NCI-H1048 (cell line): ENCODE measurements around the gene RBMX.
"Not testable (repeated sequence)": the region's sequence is repeated elsewhere in the genome, so short reads cannot be mapped to it uniquely, and the experiment has no call there.

ENCODE experiments used
- DNase-seq: peaks from one replicate; lab custom pipeline; 2025; lab: John Stamatoyannopoulos, UW

RBMX gene

GRCh38 chrX:136878423-136878822, 2.1 kb downstream of the RBMX start:
- DNase-seq = no peak

DNA sequence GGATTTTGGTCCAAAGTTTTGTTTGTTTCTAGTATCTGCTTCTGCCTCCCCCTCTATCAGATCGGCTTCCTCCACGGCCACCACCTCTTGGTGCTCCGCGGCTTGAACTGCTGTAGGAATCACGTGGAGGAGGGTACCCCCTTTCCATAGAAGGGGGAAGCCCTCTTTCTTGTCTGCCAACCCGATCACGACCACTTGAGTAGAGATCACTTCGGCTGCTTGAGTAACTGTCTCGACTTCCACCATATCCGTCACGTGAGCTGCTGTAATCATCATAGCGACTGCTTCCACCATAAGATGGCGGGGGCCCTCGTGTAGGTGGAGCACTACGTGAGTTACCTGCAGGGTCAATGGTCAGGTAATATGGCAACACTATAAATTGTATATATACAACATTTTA, 6.4 kb downstream of the RBMX start:
- DNase-seq = not testable (repeated sequence)

- not testable (repeated sequence) for DNase-seq
Observed at GRCh38 chrX:136873210-136873609, 7.3 kb downstream of the RBMX start.

GRCh38 chrX:136872091-136872700, 8.3 kb downstream of the RBMX start:
- DNase-seq = no peak

DNA sequence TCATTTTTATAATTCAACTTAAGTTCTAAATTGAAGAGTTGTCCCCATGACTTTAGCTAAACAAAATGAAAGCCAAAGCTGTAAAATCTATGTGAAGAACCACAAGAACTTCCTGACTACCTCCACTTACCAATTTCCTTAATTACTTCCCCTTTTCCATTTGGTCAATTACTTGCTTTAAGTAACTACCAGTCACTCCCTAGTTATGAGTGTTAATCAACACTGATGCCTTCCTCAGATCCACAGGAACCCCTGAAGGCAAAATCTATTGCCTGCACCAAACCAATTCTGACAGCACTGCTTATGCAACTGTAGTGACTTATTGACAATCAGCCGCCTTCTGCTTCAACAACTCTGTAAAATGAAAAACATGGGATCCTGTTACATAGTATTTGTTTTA, 10.5 kb downstream of the RBMX start:
- no peak for DNase-seq

DNA sequence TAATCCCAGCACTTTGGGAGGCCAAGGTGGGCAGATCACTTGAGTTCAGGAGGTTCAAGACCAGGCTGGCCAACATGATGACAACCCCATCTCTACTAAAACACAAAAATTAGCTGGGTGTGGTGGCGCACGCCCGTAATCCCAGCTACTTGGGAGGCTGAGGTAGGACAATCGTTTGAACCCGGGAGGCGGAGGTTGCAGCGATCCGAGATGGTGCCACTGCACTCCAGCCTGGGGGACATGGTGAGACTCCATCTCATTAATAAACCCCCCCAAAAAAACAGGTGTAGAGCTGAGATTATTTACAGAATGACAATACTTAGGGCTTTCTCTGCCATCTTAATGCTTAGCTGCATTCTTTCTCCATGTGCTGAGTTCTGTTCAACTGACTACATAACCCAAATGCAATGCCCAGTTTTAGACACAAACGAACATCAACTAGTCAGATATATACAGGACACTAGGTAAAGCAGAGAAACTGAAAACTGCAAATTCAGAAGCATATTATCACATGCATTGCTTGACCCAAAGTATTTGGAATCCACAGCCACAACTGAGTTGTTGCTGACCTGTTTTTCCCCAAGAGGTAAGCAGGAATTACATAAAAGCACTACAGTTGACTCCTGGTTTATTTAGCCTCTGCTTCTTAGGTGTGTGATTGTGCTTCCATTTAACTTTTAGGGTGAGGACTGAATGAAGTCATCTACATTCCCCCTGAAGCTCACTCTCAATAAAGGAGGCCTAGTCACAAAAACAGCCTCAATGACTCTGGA, 12.1 kb downstream of the RBMX start:
- DNase-seq = no peak

DNA sequence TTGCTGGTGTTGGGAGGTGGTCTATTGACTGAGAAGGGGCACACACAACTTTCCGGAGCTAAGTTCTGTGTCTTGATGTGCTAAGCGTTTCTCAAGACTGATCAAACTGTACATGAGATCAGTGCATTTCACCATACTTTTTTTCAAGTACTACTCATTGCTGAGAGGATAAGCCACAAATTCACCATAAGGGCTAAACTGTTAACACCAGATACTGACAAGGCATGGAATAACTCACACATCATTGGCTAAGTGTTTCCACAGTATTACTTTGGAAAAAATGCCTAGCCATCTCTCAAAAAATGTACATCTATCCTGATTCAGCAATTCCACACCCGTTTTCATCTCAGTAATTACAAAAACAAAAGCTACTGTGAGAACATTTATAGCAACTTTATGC, 13.0 kb downstream of the RBMX start:
- DNase-seq = no peak

- no peak for DNase-seq
Observed at GRCh38 chrX:136867096-136867491, 13.4 kb downstream of the RBMX start.

GRCh38 chrX:136866337-136867095, 14.0 kb downstream of the RBMX start:
- DNase-seq = no peak

GRCh38 chrX:136865270-136866158, 15.0 kb downstream of the RBMX start:
- DNase-seq = no peak

GRCh38 chrX:136863826-136864225, 16.7 kb downstream of the RBMX start:
- no peak for DNase-seq

GRCh38 chrX:136862546-136862945, 18.0 kb downstream of the RBMX start:
- no peak for DNase-seq

- no peak for DNase-seq
Observed at GRCh38 chrX:136861877-136862276, 18.6 kb downstream of the RBMX start.

- no peak for DNase-seq
Observed at GRCh38 chrX:136858007-136858756, 22.3 kb downstream of the RBMX start.

DNA sequence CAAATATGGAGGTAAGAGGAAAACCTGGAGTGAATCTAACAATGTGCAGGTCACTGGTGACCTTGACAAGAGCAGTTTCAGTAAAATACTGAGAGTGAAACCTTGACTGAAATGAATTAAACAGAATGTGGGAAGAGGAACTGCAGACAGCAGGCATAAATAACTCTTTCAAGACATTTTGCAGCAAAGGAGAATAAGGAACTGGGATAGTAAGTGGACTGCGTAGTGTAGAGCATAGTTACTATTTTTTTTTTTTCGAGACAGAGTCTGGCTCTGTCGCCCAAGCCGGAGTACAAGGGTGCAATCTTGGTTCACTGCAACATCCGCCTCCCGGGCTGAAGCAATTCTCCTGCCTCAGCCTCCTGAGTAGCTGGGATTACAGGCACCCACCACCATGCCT, 24.0 kb downstream of the RBMX start:
- no peak for DNase-seq

GRCh38 chrX:136856050-136856449, 24.5 kb downstream of the RBMX start:
- no peak for DNase-seq

DNA sequence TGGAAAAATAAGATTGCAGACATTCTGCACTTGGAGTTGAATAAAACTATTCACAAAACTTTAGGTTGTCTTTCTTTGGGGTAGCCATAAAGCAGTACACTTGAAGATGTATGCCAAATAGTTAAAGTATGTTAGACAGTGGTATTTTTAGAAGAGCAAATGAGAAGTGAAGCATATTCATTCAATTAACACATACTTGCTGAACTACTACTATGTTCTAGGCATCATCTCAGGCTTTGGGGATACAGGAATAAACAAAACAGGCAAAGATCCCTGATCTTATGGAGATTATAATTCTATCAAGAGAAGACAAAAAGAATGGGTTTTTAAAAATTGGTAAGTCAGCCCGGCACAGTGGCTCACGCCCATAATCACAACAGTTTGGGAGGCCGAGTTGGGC, 29.0 kb downstream of the RBMX start:
- DNase-seq = no peak

- DNase-seq = no peak
Observed at GRCh38 chrX:136850441-136851175, 29.9 kb downstream of the RBMX start.

GRCh38 chrX:136849395-136849794, 31.1 kb downstream of the RBMX start:
- DNase-seq = no peak

GRCh38 chrX:136847874-136848273, 32.7 kb downstream of the RBMX start:
- no peak for DNase-seq

GRCh38 chrX:136839196-136839595, 41.3 kb downstream of the RBMX start:
- DNase-seq = no peak
